HG02970 (cell line): Measurements from ENCODE around the gene PID1.

Experiments
- ATAC-seq: cut with Tn5 transposase; IDR thresholded peaks from one replicate; pipeline ENCODE4 v1.9.1; 2021; ENCODE audit warnings: mild to moderate bottlenecking, moderate library complexity, moderate number of reproducible peaks; ENCODE audit not compliant: unreplicated experiment, low FRiP score

The PID1 gene

DNA sequence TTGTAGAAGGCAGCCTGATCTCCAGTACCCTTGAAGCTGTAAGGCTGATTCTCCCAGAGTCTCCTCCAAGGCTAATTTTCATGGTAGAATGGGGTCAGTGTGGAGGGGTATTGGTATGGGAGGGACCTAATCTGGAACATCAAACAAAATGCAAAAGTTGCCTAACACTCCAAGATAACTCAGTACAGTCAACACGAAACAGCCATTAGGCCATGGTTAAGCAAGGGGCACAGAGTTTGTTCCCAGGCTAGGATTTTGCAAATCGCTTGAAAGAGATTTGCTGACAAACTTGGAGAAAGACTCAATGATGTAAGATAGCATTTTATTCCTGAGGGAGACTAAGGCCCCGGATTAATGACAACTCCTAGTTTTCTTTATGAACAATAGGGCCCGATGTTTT lies 5.4 kb downstream of the PID1 start:
- no peak for ATAC-seq

DNA sequence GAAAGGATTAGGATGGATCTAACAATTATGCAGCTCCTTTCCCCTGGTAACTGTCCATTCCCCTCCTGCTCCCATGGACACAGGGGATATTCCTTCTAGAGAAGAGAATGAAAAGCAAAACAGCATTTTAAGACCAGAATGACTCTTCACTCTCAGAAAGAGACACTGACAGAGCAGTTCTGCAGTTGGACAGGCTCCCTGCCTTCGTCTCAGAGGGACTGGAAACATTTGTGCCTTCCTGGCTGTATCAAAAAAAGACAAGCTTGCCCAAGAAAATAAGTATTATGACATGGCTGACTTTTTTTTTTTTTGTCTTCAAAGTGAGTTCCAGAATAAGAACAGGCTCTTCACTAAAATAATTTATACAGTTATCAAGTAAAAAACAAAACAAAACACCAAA lies 9.5 kb downstream of the PID1 start:
- no peak for ATAC-seq

DNA sequence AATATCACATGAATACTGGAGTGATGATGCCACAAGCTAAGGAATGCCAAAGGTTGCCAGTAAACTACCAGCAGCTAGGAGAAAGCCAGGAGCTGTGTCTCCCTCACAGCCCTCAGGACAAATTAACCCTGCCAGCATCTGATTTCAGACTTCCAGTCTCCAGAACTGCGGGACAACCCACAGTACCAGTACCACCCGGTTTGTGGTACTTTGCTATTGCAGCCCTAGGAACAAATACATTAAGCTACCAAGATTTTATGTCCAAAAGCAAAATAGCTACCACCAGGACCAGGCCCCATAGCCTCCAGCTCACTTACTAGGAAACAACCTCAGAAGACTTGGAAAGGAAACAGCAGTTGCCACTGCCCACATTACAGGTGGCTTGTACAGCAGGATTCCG lies 10.0 kb downstream of the PID1 start:
- no peak for ATAC-seq

DNA sequence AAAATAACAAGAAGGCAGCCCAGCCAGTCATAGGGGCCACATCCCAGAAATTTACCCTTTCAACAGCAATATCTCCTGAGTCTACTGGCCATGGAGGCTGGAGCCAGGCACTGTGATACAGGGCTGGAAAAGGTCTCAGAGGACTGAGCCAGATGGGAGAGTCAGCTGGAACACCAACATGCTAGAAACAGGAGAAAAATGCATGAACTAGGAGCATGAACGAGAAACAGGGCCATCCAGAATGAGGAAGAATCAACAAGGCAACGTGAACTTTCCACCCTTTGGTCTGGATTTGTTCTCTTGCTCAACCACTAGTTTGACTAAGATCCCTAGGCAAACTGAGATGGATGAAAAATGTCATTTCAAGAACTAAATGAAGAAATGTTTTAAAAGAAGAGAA lies 13.1 kb downstream of the PID1 start:
- ATAC-seq = no peak

DNA sequence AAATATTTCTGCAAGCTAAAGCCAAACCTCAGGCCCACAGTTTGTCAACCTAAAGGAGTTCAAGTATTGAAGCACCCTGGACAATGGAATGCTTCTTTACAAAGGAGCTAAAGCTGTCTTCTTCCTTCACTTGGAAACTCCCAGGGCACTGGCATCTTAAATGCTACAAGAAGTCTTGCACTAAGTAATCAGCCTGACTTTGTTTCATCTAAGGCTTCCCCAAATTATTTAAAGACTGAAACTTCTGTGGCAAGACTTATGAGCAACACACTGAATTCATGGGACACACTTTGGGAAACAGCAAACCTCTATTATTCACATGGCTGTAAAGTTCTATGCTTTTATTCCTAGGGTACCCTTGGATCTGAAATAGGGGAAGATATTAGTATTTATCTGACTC lies 14.7 kb downstream of the PID1 start:
- no peak for ATAC-seq

DNA sequence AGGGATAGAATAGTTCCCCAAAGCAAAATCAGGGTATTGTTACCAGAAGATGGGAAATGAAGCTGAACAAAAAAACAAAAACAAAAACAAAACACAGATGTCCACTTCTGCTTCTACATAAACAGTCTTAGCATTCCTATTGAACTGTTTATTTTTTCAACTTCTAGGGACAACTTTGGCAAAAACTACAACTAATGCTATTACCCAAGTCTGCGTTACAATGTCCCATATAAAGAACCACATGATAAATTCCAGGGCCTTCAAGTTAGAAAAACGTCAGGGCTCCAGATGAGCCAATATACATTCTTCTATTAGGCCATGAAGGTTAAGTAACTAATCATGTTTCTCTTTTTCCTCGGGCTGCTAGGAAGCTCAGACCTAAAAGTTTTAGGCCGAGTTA lies 16.9 kb downstream of the PID1 start:
- no peak for ATAC-seq

DNA sequence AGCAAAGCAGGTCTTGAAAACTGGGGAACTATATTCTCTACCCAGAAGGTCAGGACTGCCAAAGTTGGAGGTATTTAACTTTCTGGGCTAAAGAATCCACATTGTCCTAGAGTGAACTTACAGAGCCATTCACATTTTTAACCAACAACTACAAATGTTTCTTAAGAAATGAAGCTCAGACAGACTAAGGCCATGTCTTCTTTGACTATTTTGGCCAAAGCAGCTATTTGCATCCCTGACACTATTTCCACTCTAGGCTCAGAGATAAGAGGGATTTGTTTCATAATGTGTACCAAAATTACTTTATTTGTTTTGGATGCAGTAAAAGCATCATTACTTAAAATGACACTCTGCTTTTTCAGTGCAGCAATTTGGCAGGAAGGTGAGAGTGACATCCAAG lies 18.1 kb downstream of the PID1 start:
- no peak for ATAC-seq

DNA sequence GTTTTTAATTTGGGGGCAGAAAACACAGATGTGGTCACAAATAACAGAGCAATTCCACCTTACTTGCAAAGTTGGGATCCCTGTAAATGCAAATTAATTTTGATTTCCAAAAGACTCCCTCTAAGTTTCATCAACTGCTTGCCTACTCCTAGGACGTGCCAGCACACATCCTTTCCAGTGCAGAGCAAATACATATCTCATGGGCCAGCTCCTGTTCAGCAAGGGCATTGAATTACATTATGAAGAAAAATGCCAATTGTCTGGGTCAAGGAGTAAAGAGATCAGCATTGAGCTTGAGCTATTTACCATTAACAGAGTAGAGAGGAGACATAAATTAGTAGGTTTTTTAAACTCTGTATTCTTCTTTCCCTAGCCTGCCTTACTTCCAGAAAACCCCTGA lies 18.8 kb downstream of the PID1 start:
- ATAC-seq = no peak

DNA sequence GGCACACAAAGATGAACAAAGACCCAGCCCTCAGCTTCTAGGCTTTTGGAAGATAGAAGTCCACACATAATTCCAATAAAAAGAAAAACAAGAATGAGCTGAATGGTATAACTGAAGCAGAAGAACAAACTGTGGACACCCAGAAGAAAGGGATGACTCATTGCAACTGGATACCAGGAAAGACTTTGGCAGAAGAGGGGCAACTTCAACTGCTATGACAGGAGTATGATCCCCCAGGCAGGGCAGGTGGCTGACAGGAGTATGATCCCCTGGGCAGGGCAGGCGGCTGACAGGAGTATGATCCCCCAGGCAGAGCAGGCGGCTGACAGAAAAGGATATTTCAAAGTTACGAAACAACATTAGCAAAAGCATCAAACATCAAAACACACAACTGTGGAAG lies 21.6 kb downstream of the PID1 start:
- ATAC-seq = no peak

DNA sequence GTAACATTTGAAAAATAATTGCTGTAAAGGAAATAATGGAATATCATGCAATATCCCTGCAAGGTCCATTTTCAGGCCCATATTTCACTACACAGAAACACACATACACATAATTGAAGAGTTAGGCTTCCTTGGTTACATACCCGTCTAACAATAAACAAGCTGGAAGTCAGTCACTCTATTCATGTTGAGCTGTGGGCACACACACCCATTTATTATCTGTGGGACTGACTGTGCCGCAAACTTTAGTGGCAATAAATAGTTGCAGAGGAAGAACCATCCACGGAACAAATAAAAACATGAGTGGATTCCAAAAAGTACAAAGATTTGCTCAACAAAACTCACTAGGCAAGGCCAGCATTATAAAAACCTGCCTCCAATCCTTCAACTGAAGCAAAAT lies 24.8 kb downstream of the PID1 start:
- ATAC-seq = no peak

DNA sequence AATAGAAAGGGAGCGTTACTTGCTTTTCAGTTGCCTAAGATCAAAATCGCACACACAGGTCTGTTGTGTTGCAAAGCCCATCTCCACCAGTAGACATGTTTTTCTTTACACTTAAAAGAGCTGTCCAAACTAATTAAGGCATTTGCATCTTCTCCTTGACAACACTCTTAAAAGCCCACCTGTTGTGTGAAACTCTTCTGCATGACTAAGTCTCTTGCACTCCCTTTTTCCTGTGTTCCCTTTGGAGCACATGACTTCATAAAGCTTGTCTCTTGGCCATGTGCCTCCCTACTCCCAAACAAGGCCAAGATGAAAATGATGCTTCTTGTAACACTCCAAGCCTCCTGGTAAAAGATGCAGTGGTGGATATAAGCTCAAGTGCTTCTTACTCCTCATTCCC lies 26.1 kb downstream of the PID1 start:
- ATAC-seq = no peak

DNA sequence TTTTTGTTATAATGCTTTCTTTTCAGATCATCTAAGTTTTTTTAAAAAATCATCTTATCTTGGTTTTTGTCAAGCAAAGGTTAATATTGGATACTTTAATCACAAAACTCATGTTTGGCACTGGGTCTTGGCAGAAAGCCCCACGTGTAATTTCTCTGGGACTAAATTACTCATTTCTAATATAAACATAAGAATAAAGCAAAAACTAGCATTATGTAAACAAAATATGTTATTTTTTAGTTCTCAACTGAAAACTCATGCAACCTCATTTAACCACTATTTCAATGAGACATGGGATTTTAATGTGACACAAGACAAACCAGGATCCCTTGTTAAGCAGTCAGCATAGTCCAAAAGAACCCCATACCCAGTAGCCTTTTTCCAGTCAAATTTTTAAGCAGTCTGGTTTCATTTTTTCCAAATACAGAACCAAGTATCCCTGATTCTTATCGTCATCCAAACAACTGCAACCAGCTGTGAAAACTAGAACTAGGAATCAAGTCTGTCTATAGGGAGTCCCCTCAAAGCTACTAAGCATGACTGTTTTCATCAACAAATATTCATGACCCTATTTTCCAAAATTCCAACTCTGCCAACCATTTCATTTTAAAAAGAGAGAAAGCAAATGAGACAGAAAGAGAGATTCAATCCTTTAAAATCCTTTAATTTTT lies 27.1 kb downstream of the PID1 start:
- no peak for ATAC-seq

DNA sequence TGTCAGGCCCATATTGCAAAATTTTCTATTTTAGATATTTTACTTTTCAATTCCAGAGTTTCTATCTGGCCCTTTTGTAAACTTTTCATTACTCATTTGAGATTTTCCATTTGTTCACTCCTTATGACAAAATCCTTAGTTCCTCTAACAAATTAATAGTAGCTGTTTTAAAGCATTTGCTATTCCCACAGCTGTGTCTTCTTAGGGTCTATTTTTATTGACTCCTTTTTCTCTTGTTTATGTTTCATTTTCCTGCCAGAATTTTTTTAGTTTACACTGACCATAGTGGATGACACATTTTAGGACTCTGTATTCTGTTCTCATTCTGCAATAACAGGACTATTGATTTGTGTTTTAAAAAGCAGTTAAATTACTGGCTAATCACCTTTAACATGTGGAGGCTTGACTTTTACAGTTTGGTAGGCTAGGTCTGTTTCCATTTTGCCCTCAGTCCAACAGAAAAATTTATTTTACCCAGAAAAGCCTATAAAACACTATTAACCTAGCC lies 30.0 kb downstream of the PID1 start:
- no peak for ATAC-seq

DNA sequence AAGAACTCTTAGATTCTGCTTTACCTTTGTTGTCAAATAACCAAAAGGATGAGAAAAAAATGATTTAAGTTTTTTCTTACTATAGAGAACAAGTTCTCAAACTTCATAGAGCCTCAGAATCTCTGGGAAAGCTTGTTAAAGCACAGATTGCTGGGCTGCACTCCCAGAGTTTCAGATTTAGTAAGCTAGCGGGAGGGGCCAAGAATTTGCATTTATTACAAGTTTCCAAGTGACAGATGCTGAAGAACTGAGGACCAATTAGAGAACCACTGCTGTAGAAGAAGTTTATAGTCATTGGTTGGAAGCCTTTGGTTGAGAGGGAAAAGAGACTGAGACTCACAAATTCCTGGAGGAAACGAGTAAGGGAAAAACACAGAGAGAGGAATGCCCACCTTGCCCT lies 32.1 kb downstream of the PID1 start:
- no peak for ATAC-seq

DNA sequence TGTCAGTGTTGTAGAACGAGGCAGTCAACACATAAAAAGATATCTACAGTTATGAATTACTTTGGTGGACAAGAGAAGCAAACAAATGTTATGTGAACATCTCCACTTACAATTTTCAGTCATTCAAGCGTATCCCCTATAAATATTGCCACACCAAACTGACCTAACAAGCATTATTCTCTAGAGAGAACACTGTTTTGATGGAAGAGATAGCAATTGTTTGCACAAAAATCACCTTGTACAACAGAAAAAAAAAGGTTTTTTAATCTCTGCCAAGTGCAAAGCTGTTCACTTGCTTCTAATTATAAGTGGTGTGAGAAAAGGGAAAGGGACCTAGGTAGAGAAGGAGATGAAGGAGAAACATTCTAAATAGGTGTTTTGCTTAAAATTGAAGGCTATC lies 33.8 kb downstream of the PID1 start:
- ATAC-seq = no peak

DNA sequence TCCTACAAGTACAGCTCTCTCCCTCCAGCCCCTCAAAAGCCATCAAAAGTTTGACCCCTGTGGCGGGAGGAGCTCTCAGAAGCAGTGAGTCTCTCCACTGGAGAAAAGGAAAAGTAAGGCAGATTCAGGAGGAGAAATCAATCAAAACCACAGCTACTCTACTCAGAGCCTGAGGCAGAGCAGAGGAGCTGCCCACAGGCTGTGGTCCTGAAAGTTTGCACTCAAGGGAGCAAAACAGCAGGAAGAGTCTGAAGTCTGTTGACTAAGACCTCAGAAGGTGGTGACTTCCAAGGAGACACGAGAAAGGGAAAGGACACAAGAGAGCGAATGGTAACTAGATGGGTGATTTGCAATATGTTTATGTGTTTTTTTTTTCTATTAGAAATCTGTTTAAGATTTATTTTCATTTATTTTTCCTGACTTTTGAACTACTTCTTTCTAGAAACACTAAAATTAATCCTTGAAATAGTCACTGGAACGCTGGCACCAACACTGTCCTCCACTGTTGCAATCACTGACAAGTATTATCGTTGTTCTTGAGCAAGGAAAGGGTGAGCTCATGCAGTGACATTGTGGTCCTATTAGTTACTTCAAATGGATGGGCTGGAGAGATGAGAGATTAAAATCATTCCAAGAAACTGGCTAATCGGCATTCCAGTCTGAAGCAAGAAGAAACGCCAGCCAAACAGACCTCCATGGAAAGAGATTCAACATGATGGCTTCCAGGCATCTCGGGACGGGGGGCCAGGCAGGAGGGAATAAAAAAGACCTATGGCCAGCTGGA lies 35.8 kb downstream of the PID1 start:
- ATAC-seq = no peak

DNA sequence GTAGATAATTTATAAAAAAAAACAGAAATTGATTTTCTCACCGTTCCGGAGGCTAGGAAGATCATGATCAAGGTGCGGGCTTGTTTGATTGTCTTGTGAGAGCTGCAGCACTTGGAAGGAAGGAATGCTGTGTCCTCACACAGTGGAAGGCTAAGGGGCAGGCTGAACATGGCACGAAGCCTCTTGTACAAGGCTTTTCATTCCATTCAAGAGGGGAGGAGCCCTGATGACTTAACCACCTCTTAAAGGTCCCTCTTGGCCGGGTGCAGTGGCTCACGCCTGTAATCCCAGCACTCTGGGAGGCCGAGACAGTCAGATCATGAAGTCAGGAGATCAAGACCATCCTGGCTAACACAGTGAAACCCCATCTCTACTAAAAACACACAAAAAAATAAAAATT lies 39.2 kb downstream of the PID1 start:
- no peak for ATAC-seq

DNA sequence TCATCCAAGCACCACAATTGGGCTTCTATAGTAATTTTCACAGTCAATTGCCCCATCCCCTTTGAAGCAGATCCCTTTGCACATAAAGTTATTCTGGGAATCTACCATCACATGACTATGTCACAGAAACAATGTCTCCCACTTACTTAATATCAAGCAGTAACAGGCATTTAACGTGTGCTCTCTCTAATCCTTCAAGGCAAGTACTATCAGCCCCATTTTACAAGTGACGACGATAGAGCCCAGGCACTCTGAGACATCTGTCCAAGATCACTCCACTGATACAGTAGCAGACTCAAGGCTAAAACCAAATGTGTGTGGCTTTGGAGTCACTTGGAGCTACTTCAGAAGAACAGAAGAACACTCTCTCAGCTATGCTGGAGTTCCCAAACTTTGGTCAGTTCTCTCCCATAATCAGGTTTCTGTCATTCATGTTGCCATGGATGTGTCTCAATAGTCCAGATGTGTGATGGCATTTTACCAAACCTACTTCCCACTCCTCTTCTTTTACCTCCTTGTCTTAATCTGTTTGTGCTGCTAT lies 39.7 kb downstream of the PID1 start:
- no peak for ATAC-seq

DNA sequence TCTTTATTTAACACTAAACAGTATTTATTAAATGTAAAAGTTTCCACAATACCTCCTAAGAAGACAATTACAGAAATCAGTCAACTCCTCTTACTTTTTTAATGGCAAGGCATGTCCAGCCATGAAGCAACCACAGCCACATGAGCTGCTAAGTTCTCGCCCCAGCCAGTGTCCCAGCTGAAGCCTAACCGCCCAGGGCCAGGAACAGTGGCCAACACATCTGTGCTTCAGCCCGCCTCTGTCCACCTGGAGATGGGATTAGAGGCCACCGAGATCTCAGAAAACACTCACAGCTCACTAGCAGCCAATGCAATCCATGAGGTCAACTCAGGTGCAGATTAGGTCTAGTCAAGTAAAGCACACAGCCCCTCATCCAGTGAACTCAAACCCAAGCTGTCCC lies 40.2 kb downstream of the PID1 start:
- no peak for ATAC-seq

DNA sequence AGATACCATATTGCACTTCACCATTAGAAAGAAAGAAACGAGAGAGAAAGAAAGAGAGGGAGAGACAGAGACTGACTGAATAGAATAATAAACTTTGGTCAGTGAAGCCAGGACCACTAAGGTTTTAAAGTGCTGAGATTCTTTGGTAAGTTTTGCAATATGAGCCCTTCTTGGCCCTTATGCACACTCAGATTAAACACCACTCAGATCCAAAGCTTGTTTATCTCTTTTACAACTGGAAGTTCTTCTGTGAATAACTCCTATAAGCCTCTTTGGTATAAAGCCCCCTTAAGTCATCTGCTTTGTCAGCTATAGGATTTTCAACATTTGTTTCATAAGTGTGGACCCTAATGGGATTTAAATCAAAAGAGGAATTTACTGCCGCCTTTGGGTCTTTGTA lies 40.8 kb downstream of the PID1 start:
- ATAC-seq = no peak

DNA sequence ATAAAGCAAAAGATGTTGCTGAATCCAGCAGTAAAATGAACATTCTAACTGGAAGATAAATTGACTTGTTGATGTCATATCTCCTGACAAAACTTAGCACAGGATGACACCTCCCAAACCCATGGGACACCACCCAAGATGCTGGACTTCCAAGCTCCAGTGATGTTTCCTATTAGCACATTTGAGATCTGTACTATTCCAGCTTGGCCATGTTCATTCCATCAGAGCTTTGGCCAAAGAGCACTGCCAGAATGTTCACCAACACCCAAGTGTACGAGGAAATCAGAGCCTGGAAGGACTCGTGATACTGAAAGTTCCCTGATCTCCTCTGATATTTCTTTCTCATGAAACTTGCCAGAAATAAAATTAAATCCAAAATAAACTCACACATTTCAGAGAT lies 44.7 kb downstream of the PID1 start:
- ATAC-seq = no peak

DNA sequence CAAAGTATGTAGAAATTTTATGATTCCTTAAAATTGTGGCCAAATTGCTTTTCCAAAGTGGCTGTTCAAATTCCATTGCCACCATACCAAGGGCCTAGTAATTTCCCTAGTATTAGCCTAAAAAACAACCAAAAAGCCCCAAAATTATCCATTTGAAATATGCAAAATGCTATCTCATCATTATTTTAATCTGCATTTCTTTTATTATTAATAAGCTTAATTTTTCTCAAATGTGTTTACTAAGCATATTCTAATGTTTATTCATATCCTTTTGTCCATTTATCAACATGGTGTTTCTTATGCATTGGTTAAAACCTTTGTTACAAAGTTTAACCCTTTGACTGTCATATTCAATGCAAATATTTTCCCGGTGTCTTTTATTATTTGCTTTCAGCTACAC lies 48.0 kb downstream of the PID1 start:
- no peak for ATAC-seq
